HEK293 (cell line): ENCODE data around the gene CHRDL1.

Source experiments
- BCL11A ChIP-seq: fragments of 450-650 bp; formaldehyde crosslinking; IDR thresholded peaks from 2 replicates; pipeline ENCODE4 v1.5.1; 2016; ENCODE audit warnings: low read depth, missing biosample characterization, missing genetic modification characterization
- CTCF ChIP-seq: fragments of 450-650 bp; formaldehyde crosslinking; IDR thresholded peaks from 2 replicates; pipeline ENCODE4 v1.5.1; 2016; ENCODE audit warnings: missing biosample characterization, missing genetic modification characterization
- GFI1B ChIP-seq: fragments of 450-650 bp; formaldehyde crosslinking; IDR thresholded peaks from 2 replicates; pipeline ENCODE4 v1.5.1; 2016; ENCODE audit warnings: missing biosample characterization, missing genetic modification characterization
- GLIS1 ChIP-seq: fragments of 450-650 bp; formaldehyde crosslinking; IDR thresholded peaks from 2 replicates; pipeline ENCODE4 v1.5.1; 2016; ENCODE audit warnings: missing biosample characterization, missing genetic modification characterization
- ZBTB21 ChIP-seq: fragments of 450-650 bp; formaldehyde crosslinking; IDR thresholded peaks from 2 replicates; pipeline ENCODE4 v1.5.1; 2017; ENCODE audit warnings: missing biosample characterization, missing genetic modification characterization
- ZNF221 ChIP-seq: fragments of 450-650 bp; formaldehyde crosslinking; IDR thresholded peaks from 2 replicates; pipeline ENCODE4 v1.5.1; 2017; ENCODE audit warnings: missing biosample characterization, missing genetic modification characterization, borderline replicate concordance
- ZNF248 ChIP-seq: fragments of 450-650 bp; formaldehyde crosslinking; IDR thresholded peaks from 2 replicates; pipeline ENCODE4 v1.5.1; 2017; ENCODE audit warnings: missing biosample characterization, missing genetic modification characterization
- ZNF37A ChIP-seq: fragments of 450-650 bp; IDR thresholded peaks from 2 replicates; pipeline ENCODE4 v1.5.1; 2018; ENCODE audit warnings: missing biosample characterization, missing genetic modification characterization
- ZNF426 ChIP-seq: fragments of 450-650 bp; formaldehyde crosslinking; IDR thresholded peaks from 2 replicates; pipeline ENCODE4 v1.5.1; 2017; ENCODE audit warnings: missing biosample characterization, missing genetic modification characterization, mild to moderate bottlenecking, inconsistent platforms, moderate library complexity
- ZNF518A ChIP-seq: fragments of 450-650 bp; formaldehyde crosslinking; conservative IDR thresholded peaks from 2 replicates; pipeline ENCODE4 v1.5.1; 2016; ENCODE audit warnings: low read depth, missing biosample characterization, missing genetic modification characterization
- ZNF580 ChIP-seq: fragments of 450-650 bp; formaldehyde crosslinking; IDR thresholded peaks from 2 replicates; pipeline ENCODE4 v1.5.1; 2016; ENCODE audit warnings: missing biosample characterization, missing genetic modification characterization

- TF ChIP-seq ZNF37A (tag by site-specific recombination) (no peak), CTCF (tag by site-specific recombination) (no peak), BCL11A (no peak), GFI1B (tag by site-specific recombination) (no peak), GLIS1 (tag by site-specific recombination) (no peak), ZNF518A (no peak), ZNF580 (no peak), ZNF426 (tag by site-specific recombination) (no peak), ZNF221 (tag by site-specific recombination) (no peak), ZNF248 (no peak), ZBTB21 (no peak)
Observed at GRCh38 chrX:110722135-110722534, 73.5 kb downstream of the CHRDL1 start.
